ENCODE results near the gene MYOCOS.

DNA sequence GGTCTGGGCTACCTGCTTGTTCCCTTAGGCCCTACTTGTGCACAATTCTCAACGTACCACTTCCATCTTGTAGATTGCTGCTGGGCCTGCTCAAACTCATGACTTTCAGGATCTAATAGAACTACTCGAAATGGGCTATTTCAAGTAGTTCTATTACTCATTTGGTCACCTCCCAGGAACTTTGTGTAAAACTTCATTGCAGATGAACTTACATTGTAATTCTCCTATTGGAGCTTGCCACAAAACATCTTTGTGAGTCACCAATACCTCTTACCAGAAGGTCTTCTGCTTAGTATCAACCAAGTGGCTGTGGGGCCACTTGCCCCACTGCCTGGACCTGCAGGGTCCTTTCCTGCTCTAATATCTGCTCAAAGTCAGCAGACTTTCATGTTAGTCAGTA, 10.7 kb upstream of the MYOCOS start:
- TF ChIP-seq, protein P1, sequence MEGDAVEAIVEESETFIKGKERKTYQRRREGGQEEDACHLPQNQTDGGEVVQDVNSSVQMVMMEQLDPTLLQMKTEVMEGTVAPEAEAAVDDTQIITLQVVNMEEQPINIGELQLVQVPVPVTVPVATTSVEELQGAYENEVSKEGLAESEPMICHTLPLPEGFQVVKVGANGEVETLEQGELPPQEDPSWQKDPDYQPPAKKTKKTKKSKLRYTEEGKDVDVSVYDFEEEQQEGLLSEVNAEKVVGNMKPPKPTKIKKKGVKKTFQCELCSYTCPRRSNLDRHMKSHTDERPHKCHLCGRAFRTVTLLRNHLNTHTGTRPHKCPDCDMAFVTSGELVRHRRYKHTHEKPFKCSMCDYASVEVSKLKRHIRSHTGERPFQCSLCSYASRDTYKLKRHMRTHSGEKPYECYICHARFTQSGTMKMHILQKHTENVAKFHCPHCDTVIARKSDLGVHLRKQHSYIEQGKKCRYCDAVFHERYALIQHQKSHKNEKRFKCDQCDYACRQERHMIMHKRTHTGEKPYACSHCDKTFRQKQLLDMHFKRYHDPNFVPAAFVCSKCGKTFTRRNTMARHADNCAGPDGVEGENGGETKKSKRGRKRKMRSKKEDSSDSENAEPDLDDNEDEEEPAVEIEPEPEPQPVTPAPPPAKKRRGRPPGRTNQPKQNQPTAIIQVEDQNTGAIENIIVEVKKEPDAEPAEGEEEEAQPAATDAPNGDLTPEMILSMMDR (IDR thresholded peaks at IDR 0.05), result no peak
- TF ChIP-seq POLR2AphosphoS5 (IDR thresholded peaks at IDR 0.05) (no peak), POLR2A (IDR thresholded peaks at IDR 0.05) (no peak)
